Calu3 (cell line): ENCODE data around the gene RIN3. TPM values are rescaled to one million over a fixed set of nuclear protein-coding genes. Genes with fewer than 3 reads are reported as not detected.

Experiments
- BruUV-seq: library from RNA; stranded (reverse); fragments of 400-500 nt; replicated peaks from 2 replicates; lab custom pipeline; 2021; lab: Mats Ljungman, UMichigan
- CTCF ChIA-PET: fragments of 300-600 bp; sonication (Branson Sonifier 250); formaldehyde crosslinking; loops from one replicate; lab custom pipeline; 2022; ENCODE audit warnings: antibody characterized with exemption; lab: Charles Lee
- DNase-seq: peaks from one replicate; pipeline ENCODE4 v3.0.0; 2022
- H3K27ac Mint-ChIP-seq: one replicate; pipeline ENCODE4 v1.8.0; 2022; ENCODE audit warnings: mixed read lengths; ENCODE audit not compliant: unreplicated experiment
- H3K27me3 Mint-ChIP-seq: one replicate; pipeline ENCODE4 v1.8.0; 2022; ENCODE audit warnings: mixed read lengths; ENCODE audit not compliant: unreplicated experiment
- H3K36me3 Mint-ChIP-seq: one replicate; pipeline ENCODE4 v1.8.0; 2022; ENCODE audit warnings: mild to moderate bottlenecking, moderate library complexity, mixed read lengths; ENCODE audit not compliant: insufficient read depth, unreplicated experiment
- H3K4me1 Mint-ChIP-seq: one replicate; pipeline ENCODE4 v1.8.0; 2022; ENCODE audit warnings: mild to moderate bottlenecking, low read depth, mixed read lengths; ENCODE audit not compliant: unreplicated experiment
- H3K4me3 Mint-ChIP-seq: one replicate; pipeline ENCODE4 v1.8.0; 2022; ENCODE audit warnings: mild to moderate bottlenecking, low read depth, moderate library complexity, mixed read lengths; ENCODE audit not compliant: unreplicated experiment
- H3K9me3 Mint-ChIP-seq: one replicate; pipeline ENCODE4 v1.8.0; 2022; ENCODE audit warnings: low read depth, mixed read lengths; ENCODE audit not compliant: unreplicated experiment
- CTCF ChIP-seq: fragments of 200-600 bp; IDR thresholded peaks from one replicate; pipeline ENCODE4 v1.8.0; 2022; ENCODE audit warnings: antibody characterized with exemption; ENCODE audit not compliant: unreplicated experiment
- intact Hi-C: fragments of 100-400 bp; cut with micrococcal nuclease; formaldehyde crosslinking; loops from one replicate; pipeline ENCODE4 v1.10.0; 2022; ENCODE audit not compliant: unreplicated experiment
- total RNA-seq: library from RNA; stranded (reverse); gene quantifications from 2 replicates; pipeline ENCODE4 v1.2.3, GENCODE V29; 2022

Gene RIN3
- total RNA-seq, 1 experiment from 2014 or later: 13.8 TPM

GRCh38 chr14:92596331-92596907 is 82.8 kb downstream of the RIN3 start:
- H3K27me3 Mint-ChIP-seq: no peaks in the 10 kb centered on the region
- H3K36me3 Mint-ChIP-seq: no peaks in the 10 kb centered on the region
- no peak for TF ChIP-seq CTCF
- H3K4me1 Mint-ChIP-seq: no peaks in the 10 kb centered on the region
- CTCF ChIA-PET: no interaction called here
- H3K9me3 Mint-ChIP-seq: no peaks in the 10 kb centered on the region
- no peak for DNase-seq
- BruUV-seq: no TSS peak
- no peak overlapping the region for H3K27ac Mint-ChIP-seq
- intact Hi-C loops: no loop called here
- H3K4me3 Mint-ChIP-seq: no peak overlapping the region

- Mint-ChIP-seq H3K27me3 (no peaks in the 10 kb centered on the region), H3K4me3 (no peak overlapping the region), H3K4me1 (no peaks in the 10 kb centered on the region), H3K27ac (no peak overlapping the region), H3K9me3 (no peaks in the 10 kb centered on the region), H3K36me3 (no peaks in the 10 kb centered on the region)
- intact Hi-C loops: no loop called here
- no peak for DNase-seq
- TF ChIP-seq CTCF: no peak
- CTCF ChIA-PET: interaction anchor here (0.6 kb wide), 1 partner anchor 10 kb away, joined by 3 read pairs; no protein-coding TSS in a partner anchor
- BruUV-seq: no TSS peak
Measured at GRCh38 chr14:92597906-92598905, 84.6 kb downstream of the RIN3 start.

- Mint-ChIP-seq H3K4me3 (no peak overlapping the region), H3K36me3 (no peaks in the 10 kb centered on the region), H3K27me3 (no peaks in the 10 kb centered on the region), H3K4me1 (no peaks in the 10 kb centered on the region), H3K27ac (no peak overlapping the region), H3K9me3 (no peaks in the 10 kb centered on the region)
- no TSS peak for BruUV-seq
- no peak for DNase-seq
- intact Hi-C loops: no loop called here
- CTCF ChIA-PET: no interaction called here
- TF ChIP-seq CTCF: no peak
Measured at GRCh38 chr14:92599811-92600210, 86.2 kb downstream of the RIN3 start.

- CTCF ChIA-PET: no interaction called here
- no TSS peak for BruUV-seq
- no peak for TF ChIP-seq CTCF
- H3K4me3 Mint-ChIP-seq: no peak overlapping the region
- H3K27ac Mint-ChIP-seq: no peak overlapping the region
- H3K27me3 Mint-ChIP-seq: no peaks in the 10 kb centered on the region
- H3K4me1 Mint-ChIP-seq: no peaks in the 10 kb centered on the region
- H3K36me3 Mint-ChIP-seq: no peaks in the 10 kb centered on the region
- intact Hi-C loops: no loop called here
- no peaks in the 10 kb centered on the region for H3K9me3 Mint-ChIP-seq
- DNase-seq: no peak
Measured at GRCh38 chr14:92600318-92601053, 86.9 kb downstream of the RIN3 start.
